H54 (cell line): Measurements from ENCODE around the gene ZEB2.

Experiments used
- DNase-seq: peaks from one replicate; pipeline ENCODE4 v3.0.0; 2011; ENCODE audit warnings: low spot score, mixed read lengths; ENCODE audit not compliant: insufficient read length
- FAIRE-seq: peaks from 3 replicates; lab custom pipeline; 2011; peaks lifted over from hg19 to GRCh38; lab: Jason Lieb, UNC
- POLR2A ChIP-seq: IDR thresholded peaks from 2 replicates; pipeline ENCODE4 v1.6.1; 2011; ENCODE audit warnings: low read depth, mild to moderate bottlenecking, low read length

The ZEB2 gene

GRCh38 chr2:144459286-144459685 lies 60.6 kb downstream of the ZEB2 start:
- no peak for TF ChIP-seq POLR2A
- DNase-seq (no peak), FAIRE-seq (no peak)

GRCh38 chr2:144458541-144458940 lies 61.4 kb downstream of the ZEB2 start:
- FAIRE-seq, result no peak
- TF ChIP-seq POLR2A, result no peak
- DNase-seq, result no peak

- FAIRE-seq, result peak; percentile 88
- no peak for TF ChIP-seq POLR2A
- peak; percentile 25 for DNase-seq
Observed at GRCh38 chr2:144456680-144457079, 63.2 kb downstream of the ZEB2 start.

- no peak for FAIRE-seq
- no peak for TF ChIP-seq POLR2A
- no peak for DNase-seq
Observed at GRCh38 chr2:144455987-144456386, 63.9 kb downstream of the ZEB2 start.

GRCh38 chr2:144454466-144455287 lies 65.2 kb downstream of the ZEB2 start:
- DNase-seq (no peak), FAIRE-seq (no peak)
- no peak for TF ChIP-seq POLR2A

GRCh38 chr2:144453486-144454158 lies 66.3 kb downstream of the ZEB2 start:
- DNase-seq (no peak), FAIRE-seq (peak; percentile 45)
- no peak for TF ChIP-seq POLR2A

- no peak for FAIRE-seq
- no peak for DNase-seq
- TF ChIP-seq POLR2A, result no peak
Observed at GRCh38 chr2:144452989-144453336, 67.0 kb downstream of the ZEB2 start.

GRCh38 chr2:144452169-144452988 lies 67.5 kb downstream of the ZEB2 start:
- FAIRE-seq (no peak), DNase-seq (no peak)
- TF ChIP-seq POLR2A, result no peak

- FAIRE-seq (no peak), DNase-seq (no peak)
- TF ChIP-seq POLR2A, result no peak
Observed at GRCh38 chr2:144451443-144451842, 68.5 kb downstream of the ZEB2 start.

- DNase-seq (no peak), FAIRE-seq (no peak)
- TF ChIP-seq POLR2A, result no peak
Observed at GRCh38 chr2:144449028-144449406, 70.9 kb downstream of the ZEB2 start.

- no peak for DNase-seq
- FAIRE-seq, result no peak
- no peak for TF ChIP-seq POLR2A
Observed at GRCh38 chr2:144448389-144449027, 71.4 kb downstream of the ZEB2 start.

GRCh38 chr2:144447535-144447934 lies 72.4 kb downstream of the ZEB2 start:
- no peak for TF ChIP-seq POLR2A
- FAIRE-seq (no peak), DNase-seq (no peak)

- FAIRE-seq (no peak), DNase-seq (no peak)
- TF ChIP-seq POLR2A, result no peak
Observed at GRCh38 chr2:144446136-144446535, 73.8 kb downstream of the ZEB2 start.
